Heart left ventricle (tissue), 16 donors: Measurements from ENCODE around the gene HAUS5. TPM values are rescaled to one million over a fixed set of nuclear protein-coding genes. Genes with fewer than 3 reads are reported as not detected.

Source experiments
- ATAC-seq, 4 donors: fragments of 200-7000 bp; cut with Tn5 transposase; one replicate each; pipeline ENCODE4 v1.9.1; 2020 to 2022; ENCODE audit warnings: moderate library complexity in 4 of 4, mild to moderate bottlenecking in 3 of 4, moderate number of reproducible peaks in 1 of 4
- DNase-seq, 5 donors: peaks; one replicate each; pipeline ENCODE4 v3.0.0-alpha.2; 2020
- H3K27ac ChIP-seq, 12 donors: fragments of 200-600 bp; sonication (generic) in 4 of 12; one replicate each; pipeline versions ENCODE4 v1.5.0 to v1.8.0; 2016 to 2022; ENCODE audit warnings: mild to moderate bottlenecking in 2 of 12
- H3K27me3 ChIP-seq, 9 donors: fragments of 200-600 bp; sonication (generic) in 2 of 9; one replicate each; pipeline versions ENCODE4 v1.5.1 to v1.8.0; 2016 to 2022; ENCODE audit warnings: mild to moderate bottlenecking in 3 of 9
- H3K36me3 ChIP-seq, 9 donors: fragments of 200-600 bp; sonication (generic) in 2 of 9; one replicate each; pipeline versions ENCODE4 v1.5.0 to v1.8.0; 2018 to 2022; ENCODE audit warnings: mild to moderate bottlenecking in 2 of 9
- H3K4me1 ChIP-seq, 12 donors: fragments of 200-600 bp; sonication (generic) in 4 of 12; one replicate each; pipeline versions ENCODE4 v1.5.0 to v1.8.0; 2016 to 2022; ENCODE audit warnings: mild to moderate bottlenecking in 3 of 12
- H3K4me3 ChIP-seq, 12 donors: fragments of 200-600 bp; sonication (generic) in 4 of 12; one replicate each; pipeline versions ENCODE4 v1.5.0 to v1.8.0; 2017 to 2022; ENCODE audit warnings: mild to moderate bottlenecking in 9 of 12, moderate library complexity in 4 of 12
- H3K9me3 ChIP-seq, 12 donors: fragments of 200-600 bp; sonication (generic) in 4 of 12; one replicate each; pipeline versions ENCODE4 v1.5.0 to v1.8.0; 2016 to 2022; ENCODE audit warnings: mild to moderate bottlenecking in 1 of 12
- POLR2A ChIP-seq, 2 donors: fragments of 450-650 bp; IDR thresholded peaks; one replicate each; pipeline ENCODE4 v1.6.1; 2017; ENCODE audit warnings: antibody characterized with exemption in 2 of 2, mild to moderate bottlenecking in 2 of 2, moderate library complexity in 2 of 2
- WGBS, 4 donors: extraction: QIAGEN DNeasy Blood & Tissue Kit in 2 of 4; methylation state at CpG; one replicate each; pipeline versions ENCODE4 v1.1.5 to v1.1.7; 2013 to 2018; 5-methylcytosine and 5-hydroxymethylcytosine counted together
- intact Hi-C, 10 donors: fragments of 100-400 bp; cut with DNase I; formaldehyde crosslinking; loops; one replicate each; pipeline versions ENCODE4 v1.11.1 to v1.14.2; 2022
- polyA plus RNA-seq, 2 donors: library from polyadenylated mRNA; stranded (reverse); fragments of 200-250 nt; gene quantifications; one replicate each; pipeline ENCODE4 v1.2.3, GENCODE V29; 2013
- total RNA-seq, 9 donors: library from RNA; depleted of rRNA in 2 of 9; stranded (reverse); fragments of >200 nt in 2 of 9; fragmentation: NEBNext Ultra II Directional in 3 of 9; extraction: Animal tissue kit (Norgen Biotek cat#: 25700) in 3 of 9; gene quantifications; one replicate each; pipeline versions ENCODE4 v1.1.0 to v1.2.4, GENCODE V29; 2016 to 2023
- TF ChIP-seq, protein P1 (sequence below), 12 donors: fragments of 200-600 bp; sonication (generic) in 4 of 12; IDR thresholded peaks; one replicate each; pipeline versions ENCODE4 v1.5.0 to v1.8.0; 2018 to 2022; ENCODE audit warnings: antibody characterized with exemption in 12 of 12, mild to moderate bottlenecking in 5 of 12
- donor health status: ischemic (EF 13 %, LVEDD 7.1; RV severe dilation, severe dysfunction).
- donor health status: healthy with polysubstance abuse.
- donor health status: DM: no; HTN: yes; CAD: no.
- donor health status: DM: no; HTN: no; CAD: no.
- donor health status: ischemic (EF 25% LVEDD 6.9; RV normal size, moderate dysfunction).
- donor health status: ischemic (EF 25% LVEDD 5.7; RV mildly dilated, moderate dysfunction).
- donor health status: healthy.
- donor health status: DM: yes; HTN: yes; CAD: no.
- donor health status: ischemic (EF 35%, LVEDD 5.7; RV mildly dilated, moderate dysfunction).
- donor health status: nonischemic (EF 11% LVEDD 7.7; RV severe dilation, severe dysfunction).
- donor health status: DM: yes; HTN: yes; CAD: no.
- donor health status: PGD.
- donor health status: ischemic (EF 29% LVEDD 5.4; RV normal size, mild dysfunction).
- donor health status: nonischemic (EF 23%, LVEDD 6.1; RV moderate dilation, normal function).

The HAUS5 gene
- total and polyA plus RNA-seq, 11 donors: 1.9 to 9.0 (median 3.9) TPM

DNA sequence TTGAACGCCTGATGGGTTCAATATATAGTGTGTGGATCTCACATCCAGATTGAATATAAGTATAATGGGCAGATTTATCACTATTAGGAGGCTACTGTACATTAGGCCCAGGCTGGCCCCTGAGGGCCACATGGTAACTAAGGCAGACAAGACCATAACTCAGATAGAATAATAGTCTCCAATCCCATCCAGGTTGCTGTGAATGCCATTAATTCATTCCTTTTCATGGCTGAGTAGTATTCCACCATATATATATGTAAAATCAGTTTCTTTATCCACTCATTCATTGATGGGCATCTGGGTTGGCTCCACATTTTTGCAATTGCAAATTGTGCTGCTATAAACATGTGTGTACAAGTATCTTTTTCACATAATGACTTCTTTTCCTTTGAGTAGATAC lies 34.6 kb upstream of the HAUS5 start:
- no peaks in the 10 kb centered on the region for H3K36me3 ChIP-seq
- no peak for ATAC-seq
- WGBS, 4 donors: 68 to 74% (median 72%) methylated on average over 1 of the region's 1 CpG

DNA sequence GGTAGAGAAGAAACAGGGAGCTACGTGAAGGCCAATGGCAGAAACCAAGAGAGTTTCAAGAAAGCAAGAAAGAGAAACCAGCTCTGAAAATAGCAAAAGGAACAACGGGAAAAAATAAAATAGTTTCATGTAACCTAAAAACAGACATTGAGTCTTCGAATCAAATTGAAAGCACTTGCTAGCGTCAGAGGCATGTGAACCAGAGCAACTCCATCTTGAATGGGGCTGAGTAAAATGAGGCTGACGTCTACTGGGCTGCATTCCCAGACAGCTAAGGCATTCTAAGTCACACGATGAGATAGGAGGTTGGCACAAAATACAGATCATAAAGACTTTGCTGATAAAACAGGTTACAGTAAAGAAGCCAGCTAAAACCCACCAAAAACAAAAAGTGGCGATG lies 33.8 kb upstream of the HAUS5 start:
- ATAC-seq (no peak), DNase-seq (no peak)
- intact Hi-C loops: no loop called here
- H3K27ac ChIP-seq: no peak overlapping the region
- peaks cover 0 to 35% (median 0%) of the 10 kb centered on the region in 9 donors for H3K27me3 ChIP-seq
- H3K4me3 ChIP-seq: no peak overlapping the region
- 59 to 71% (median 62%) methylated on average over 7 of the region's 7 CpGs for WGBS, 4 donors
- TF ChIP-seq POLR2A (IDR thresholded peaks at IDR 0.05): no peak
- TF ChIP-seq, protein P1, sequence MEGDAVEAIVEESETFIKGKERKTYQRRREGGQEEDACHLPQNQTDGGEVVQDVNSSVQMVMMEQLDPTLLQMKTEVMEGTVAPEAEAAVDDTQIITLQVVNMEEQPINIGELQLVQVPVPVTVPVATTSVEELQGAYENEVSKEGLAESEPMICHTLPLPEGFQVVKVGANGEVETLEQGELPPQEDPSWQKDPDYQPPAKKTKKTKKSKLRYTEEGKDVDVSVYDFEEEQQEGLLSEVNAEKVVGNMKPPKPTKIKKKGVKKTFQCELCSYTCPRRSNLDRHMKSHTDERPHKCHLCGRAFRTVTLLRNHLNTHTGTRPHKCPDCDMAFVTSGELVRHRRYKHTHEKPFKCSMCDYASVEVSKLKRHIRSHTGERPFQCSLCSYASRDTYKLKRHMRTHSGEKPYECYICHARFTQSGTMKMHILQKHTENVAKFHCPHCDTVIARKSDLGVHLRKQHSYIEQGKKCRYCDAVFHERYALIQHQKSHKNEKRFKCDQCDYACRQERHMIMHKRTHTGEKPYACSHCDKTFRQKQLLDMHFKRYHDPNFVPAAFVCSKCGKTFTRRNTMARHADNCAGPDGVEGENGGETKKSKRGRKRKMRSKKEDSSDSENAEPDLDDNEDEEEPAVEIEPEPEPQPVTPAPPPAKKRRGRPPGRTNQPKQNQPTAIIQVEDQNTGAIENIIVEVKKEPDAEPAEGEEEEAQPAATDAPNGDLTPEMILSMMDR (IDR thresholded peaks at IDR 0.05): no peak
- H3K9me3 ChIP-seq: peaks cover 0 to 22% (median 11%) of the 10 kb centered on the region in 12 donors
- no peaks in the 10 kb centered on the region for H3K4me1 ChIP-seq
- no peaks in the 10 kb centered on the region for H3K36me3 ChIP-seq

More for the DNA sequence above, 34.6 kb upstream of the HAUS5 start:
- no peak for DNase-seq
- intact Hi-C loops: no loop called here
- H3K27ac ChIP-seq: no peak overlapping the region
- H3K27me3 ChIP-seq: peaks cover 0 to 29% (median 0%) of the 10 kb centered on the region in 9 donors
- no peaks in the 10 kb centered on the region for H3K4me1 ChIP-seq
- H3K9me3 ChIP-seq: peaks cover 0 to 22% (median 11%) of the 10 kb centered on the region in 12 donors
- TF ChIP-seq POLR2A (IDR thresholded peaks at IDR 0.05): no peak
- TF ChIP-seq, protein P1 (IDR thresholded peaks at IDR 0.05): no peak
- no peak overlapping the region for H3K4me3 ChIP-seq

DNA sequence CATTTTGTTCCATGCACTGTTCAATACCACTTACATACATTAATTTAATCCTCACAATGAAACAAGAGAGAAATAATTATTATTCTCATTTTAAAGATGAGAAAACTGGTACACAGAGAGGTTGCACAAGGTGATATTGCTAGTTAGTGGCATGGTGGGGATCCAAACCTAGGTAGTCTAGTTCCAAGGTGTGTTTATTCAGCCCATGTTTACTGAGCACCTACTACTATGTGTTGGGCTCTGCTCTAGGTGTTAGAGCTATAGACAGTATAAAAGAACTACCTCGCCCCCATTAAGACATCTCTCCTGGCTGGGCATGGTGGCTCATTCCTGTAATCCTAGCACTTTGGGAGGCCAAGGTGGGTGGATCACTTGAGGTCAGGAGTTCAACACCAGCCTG lies 29.8 kb upstream of the HAUS5 start:
- no peaks in the 10 kb centered on the region for H3K36me3 ChIP-seq
- ATAC-seq: no peak
- no peaks in the 10 kb centered on the region for H3K4me1 ChIP-seq
- TF ChIP-seq, protein P1 (IDR thresholded peaks at IDR 0.05): no peak
- no peak for TF ChIP-seq POLR2A (IDR thresholded peaks at IDR 0.05)
- H3K27me3 ChIP-seq: peaks cover 0 to 47% (median 8%) of the 10 kb centered on the region in 9 donors
- H3K9me3 ChIP-seq: peaks cover 0 to 4% (median 0%) of the 10 kb centered on the region in 12 donors
- 78 to 89% (median 83%) methylated on average over 1 of the region's 1 CpG for WGBS, 4 donors
- DNase-seq: no peak
- intact Hi-C loops: no loop called here
- no peak overlapping the region for H3K4me3 ChIP-seq
- no peak overlapping the region for H3K27ac ChIP-seq

DNA sequence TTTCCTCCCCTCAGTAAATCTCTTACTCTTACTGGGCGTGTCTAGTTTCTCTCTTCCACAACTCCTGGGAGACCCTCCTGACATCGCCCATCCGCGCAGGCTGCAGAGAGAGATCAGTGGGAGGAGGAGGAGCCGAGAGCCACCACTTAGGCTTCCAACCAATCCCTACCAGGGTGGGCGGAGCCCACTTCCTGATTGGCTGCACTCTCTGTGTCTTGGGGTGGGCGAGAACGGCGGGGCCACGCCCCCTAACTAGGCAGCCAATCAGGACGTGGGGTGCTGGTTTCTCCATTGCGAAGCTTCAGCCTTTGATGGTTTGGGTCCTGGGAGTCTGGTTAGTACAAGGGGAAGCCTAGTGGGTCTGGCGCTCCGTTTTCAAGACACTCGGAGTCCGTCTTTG lies 26.7 kb upstream of the HAUS5 start, which contains the start of gene PMIS2:
PMIS2 (plus strand) TSS at position 326 of the 400 bp plus-strand sequence. CDS start 87 bp downstream, outside the sequence.
- intact Hi-C loops: no loop called here
- TF ChIP-seq, protein P1 (IDR thresholded peaks at IDR 0.05): no peak
- no peak for TF ChIP-seq POLR2A (IDR thresholded peaks at IDR 0.05)
- Histone ChIP-seq H3K27ac (no peak within 1 kb of the TSS), H3K27me3 (peaks cover 0 to 29% (median 8%) of the 10 kb centered on the region in 9 donors), H3K4me1 (no peaks in the 10 kb centered on the region), H3K4me3 (no peak within 1 kb of the TSS), H3K36me3 (no peaks in the 10 kb centered on the region), H3K9me3 (no peaks in the 10 kb centered on the region)
- ATAC-seq (no peak), DNase-seq (no peak)
- 28 to 51% (median 48%) methylated on average over 8 to 16 of the region's 16 CpGs for WGBS, 4 donors
